Kidney (tissue), 19 donors: Measurements from ENCODE around the gene SSX3. TPM values are rescaled to one million over a fixed set of nuclear protein-coding genes. Genes with fewer than 3 reads are reported as not detected.
A peak's percentile ranks its signal among the peaks of the same experiment; 100 is the strongest.
"Not testable (repeated sequence)": the region's sequence is repeated elsewhere in the genome, so short reads cannot be mapped to it uniquely, and the experiment has no call there.

ENCODE experiments used
- DNase-seq, 5 donors: peaks; one replicate each; pipeline ENCODE4 v3.0.0-alpha.2; 2013 to 2020
- FAIRE-seq: peaks from 2 replicates; lab custom pipeline; 2012; peaks lifted over from hg19 to GRCh38; lab: Jason Lieb, UNC
- H3K27ac ChIP-seq, 2 donors: one replicate each; pipeline ENCODE4 v1.7.0; 2013; ENCODE audit warnings: low read depth in 2 of 2, low read length in 2 of 2, inconsistent platforms in 1 of 2
- H3K27me3 ChIP-seq: one replicate; pipeline ENCODE4 v1.7.1; 2013; ENCODE audit warnings: low read length, inconsistent platforms; ENCODE audit not compliant: control insufficient read depth, insufficient read depth
- H3K36me3 ChIP-seq, 3 donors: one replicate each; pipeline versions ENCODE4 v1.7.0 to v1.7.1; 2013; ENCODE audit warnings: low read length in 3 of 3, control low read depth in 1 of 3, inconsistent platforms in 1 of 3; ENCODE audit not compliant: insufficient read depth in 3 of 3, control insufficient read depth in 2 of 3
- H3K4me1 ChIP-seq, 3 donors: one replicate each; pipeline versions ENCODE4 v1.7.0 to v1.7.1; 2013; ENCODE audit warnings: low read length in 3 of 3, inconsistent platforms in 1 of 3, low read depth in 1 of 3; ENCODE audit not compliant: control insufficient read depth in 2 of 3, insufficient read depth in 2 of 3
- H3K4me3 ChIP-seq, 3 donors: one replicate each; pipeline versions ENCODE4 v1.7.0 to v1.8.1; 2013; ENCODE audit warnings: low read length in 3 of 3, control low read depth in 1 of 3, inconsistent platforms in 1 of 3
- H3K9ac ChIP-seq, 3 donors: one replicate each; pipeline versions ENCODE4 v1.7.0 to v1.7.1; 2013; ENCODE audit warnings: low read length in 3 of 3, control low read depth in 1 of 3, inconsistent platforms in 1 of 3
- H3K9me3 ChIP-seq, 3 donors: one replicate each; pipeline versions ENCODE4 v1.7.0 to v1.7.1; 2013; ENCODE audit warnings: low read length in 3 of 3, control low read depth in 1 of 3, inconsistent platforms in 1 of 3; ENCODE audit not compliant: control insufficient read depth in 2 of 3, insufficient read depth in 1 of 3
- intact Hi-C: fragments of 100-400 bp; cut with DNase I; formaldehyde crosslinking; loops from one replicate; pipeline ENCODE4 v1.11.1; 2022
- long read RNA-seq, 10 donors: library from polyadenylated mRNA in 1 of 10; unstranded in 1 of 10; transcript quantifications; one replicate each; pipeline ENCODE4 v2.0.0 and lab custom pipeline, GENCODE V29; 2021 to 2026
- polyA plus RNA-seq: library from polyadenylated mRNA; stranded (reverse); fragments of 350-450 nt; fragmentation: Illumina TruSeq; extraction: RNeasy Lipid Tissue Mini Kit (QIAGEN cat#74804); gene quantifications from one replicate; pipeline ENCODE4 v1.2.3, GENCODE V29; 2014; ENCODE audit warnings: low read depth, low replicate concordance; ENCODE audit not compliant: insufficient read depth
- total RNA-seq: library from RNA; stranded (reverse); fragmentation: NEBNext Ultra II Directional; extraction: Animal tissue kit (Norgen Biotek cat#: 25700); gene quantifications from one replicate; pipeline ENCODE4 v1.2.1, GENCODE V29; 2021
- donor health status: control.
- donor health status: control.
- donor health status: DM: yes; HTN: yes; CAD: no.
- donor health status: Normal renal cell carcinoma (clear cell type).

The SSX3 gene, protein sequence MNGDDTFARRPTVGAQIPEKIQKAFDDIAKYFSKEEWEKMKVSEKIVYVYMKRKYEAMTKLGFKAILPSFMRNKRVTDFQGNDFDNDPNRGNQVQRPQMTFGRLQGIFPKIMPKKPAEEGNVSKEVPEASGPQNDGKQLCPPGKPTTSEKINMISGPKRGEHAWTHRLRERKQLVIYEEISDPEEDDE
- total RNA-seq: not detected
- polyA plus RNA-seq: not detected
- long read RNA-seq, donor 1: 0 reads
- long read RNA-seq, donor 2: 0 reads
- long read RNA-seq, donor 3: 0 reads
- long read RNA-seq, donor 4: 0 reads
- long read RNA-seq, donor 5: 0 reads
- long read RNA-seq, donor 6: 0 reads
- long read RNA-seq, donor 7: 0 reads
- long read RNA-seq, donor 8: 0 reads
- long read RNA-seq, donor 9: 0 reads
- long read RNA-seq, donor 10: 0 reads

DNA sequence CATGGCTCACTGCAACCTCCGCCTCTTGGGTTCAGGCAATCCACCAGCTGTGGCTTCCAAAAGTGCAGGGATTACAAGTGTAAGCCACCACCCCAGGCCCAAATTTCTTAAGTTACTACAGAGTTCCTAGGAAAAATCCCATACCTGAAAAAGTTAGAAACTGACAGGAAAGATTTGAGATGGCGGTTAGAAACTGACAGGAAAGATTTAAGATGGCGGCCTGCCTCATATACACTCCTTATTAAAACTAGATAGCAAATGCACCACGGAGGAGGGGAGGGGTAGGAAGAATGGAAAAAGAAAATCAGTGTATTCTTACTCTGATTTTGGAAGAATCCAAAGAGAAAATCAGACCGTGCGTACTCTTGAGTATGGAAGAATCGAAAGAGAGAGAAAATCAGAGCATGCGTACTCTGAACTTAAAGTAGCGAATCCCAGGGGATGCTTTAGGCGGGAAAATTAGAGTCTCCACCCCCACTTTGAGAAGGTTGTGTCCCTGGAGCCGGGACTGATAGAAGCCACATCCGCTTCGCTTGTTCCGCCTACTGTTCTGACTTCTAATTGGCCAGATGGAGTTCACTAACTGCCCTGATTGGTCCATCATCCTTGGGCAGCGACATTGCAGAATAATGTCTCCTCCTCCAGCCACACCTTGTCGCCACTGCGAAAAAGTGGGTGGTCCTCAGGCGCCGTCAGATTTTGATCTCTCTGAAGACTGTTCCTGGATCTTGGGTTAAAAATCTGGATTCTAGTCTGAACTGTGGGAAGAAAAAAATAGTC lies at the start of gene SSX3:
SSX3 (minus strand) TSS at position 389 of the 780 bp plus-strand sequence. CDS start 1,454 bp downstream, outside the sequence.
- H3K9ac ChIP-seq, H3K9me3 ChIP-seq, intact Hi-C loops, H3K27me3 ChIP-seq, H3K4me1 ChIP-seq, FAIRE-seq, H3K27ac ChIP-seq, H3K36me3 ChIP-seq, DNase-seq, H3K4me3 ChIP-seq: not testable (repeated sequence)

DNA sequence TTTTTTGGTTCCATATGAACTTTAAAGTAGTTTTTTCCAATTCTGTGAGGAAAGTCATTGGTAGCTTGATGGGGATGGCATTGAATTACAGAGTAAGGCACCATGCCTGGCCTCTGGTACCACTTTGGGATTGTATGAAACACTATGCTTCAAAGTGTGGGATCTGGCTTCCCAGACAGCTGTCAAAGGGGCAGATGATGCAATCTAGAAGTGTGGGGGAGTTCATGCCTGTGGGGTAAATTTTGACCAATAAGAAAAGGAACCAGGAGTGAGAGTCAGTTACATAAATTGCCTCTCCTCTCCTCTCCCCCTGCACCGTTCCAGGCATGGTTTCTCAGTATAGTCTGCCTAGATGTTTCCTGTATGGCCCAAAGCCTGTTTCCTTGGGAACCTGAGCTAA lies 41.3 kb upstream of the SSX3 start:
- H3K9me3 ChIP-seq, H3K36me3 ChIP-seq, H3K27ac ChIP-seq, H3K27me3 ChIP-seq, H3K4me1 ChIP-seq, intact Hi-C loops, H3K4me3 ChIP-seq, FAIRE-seq, H3K9ac ChIP-seq: not testable (repeated sequence)
- DNase-seq: peak in 2 of 5 donors; percentile 0 to 1

DNA sequence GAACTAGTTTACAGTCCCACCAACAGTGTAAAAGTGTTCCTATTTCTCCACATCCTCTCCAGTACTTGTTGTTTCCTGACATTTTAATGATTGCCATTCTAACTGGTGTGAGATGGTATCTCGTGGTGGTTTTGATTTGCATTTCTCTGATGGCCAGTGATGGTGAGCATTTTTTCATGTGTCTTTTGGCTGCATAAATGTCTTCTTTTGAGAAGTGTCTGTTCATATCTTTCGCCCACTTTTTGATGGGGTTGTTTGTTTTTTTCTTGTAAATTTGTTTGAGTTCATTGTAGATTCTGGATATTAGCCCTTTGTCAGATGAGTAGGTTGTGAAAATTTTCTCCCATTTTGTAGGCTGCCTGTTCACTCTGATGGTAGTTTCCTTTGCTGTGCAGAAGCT lies 40.4 kb upstream of the SSX3 start:
- H3K4me3 ChIP-seq, H3K27me3 ChIP-seq, DNase-seq, FAIRE-seq, H3K27ac ChIP-seq, H3K4me1 ChIP-seq, H3K9ac ChIP-seq, H3K9me3 ChIP-seq, intact Hi-C loops, H3K36me3 ChIP-seq: not testable (repeated sequence)

DNA sequence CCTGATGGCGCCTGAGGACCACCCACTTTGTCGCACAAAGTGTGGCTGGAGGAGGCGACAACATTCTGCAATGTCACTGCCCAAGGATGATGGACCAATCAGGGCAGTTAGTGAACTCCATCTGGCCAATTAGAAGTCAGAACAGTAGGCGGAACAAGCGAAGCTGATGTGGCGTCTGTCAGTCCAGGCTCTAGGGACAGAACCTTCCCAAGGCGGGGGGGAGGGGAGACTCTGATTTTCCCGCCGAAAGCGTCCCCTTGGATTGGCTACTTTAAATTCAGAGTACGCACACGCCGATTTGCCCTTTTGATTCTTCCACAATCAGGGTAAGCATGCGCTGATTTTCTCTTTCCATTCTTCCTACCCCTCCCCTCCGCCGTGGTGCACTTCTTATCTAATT lies 26.7 kb upstream of the SSX3 start, which contains the start of gene SSX4:
SSX4 (plus strand) TSS at position 301 of the 400 bp plus-strand sequence. CDS start 515 bp downstream, outside the sequence.
- FAIRE-seq, H3K4me3 ChIP-seq, H3K27me3 ChIP-seq, intact Hi-C loops, H3K27ac ChIP-seq, H3K4me1 ChIP-seq, H3K9ac ChIP-seq, H3K36me3 ChIP-seq, DNase-seq, H3K9me3 ChIP-seq: not testable (repeated sequence)

DNA sequence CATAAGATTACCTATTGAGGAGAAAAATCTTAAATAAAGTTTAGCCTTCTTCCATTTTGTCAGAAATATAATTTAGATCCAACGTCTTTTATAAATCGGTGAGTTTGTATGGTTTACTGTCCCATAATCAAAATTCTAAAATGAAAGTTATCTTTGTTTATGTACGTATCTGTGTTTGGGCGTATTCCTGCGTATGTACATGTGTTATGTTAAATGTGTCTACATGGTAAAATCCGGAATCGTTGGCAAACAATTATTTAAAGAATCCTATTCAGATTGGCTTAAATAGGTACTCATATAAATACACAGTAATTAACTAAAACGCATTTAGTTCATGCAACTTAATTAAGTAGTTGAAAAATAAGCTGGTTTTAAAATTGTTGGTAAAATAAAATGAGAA lies 13.9 kb upstream of the SSX3 start:
- DNase-seq: not testable (repeated sequence)
- peak; percentile 64 for FAIRE-seq

DNA sequence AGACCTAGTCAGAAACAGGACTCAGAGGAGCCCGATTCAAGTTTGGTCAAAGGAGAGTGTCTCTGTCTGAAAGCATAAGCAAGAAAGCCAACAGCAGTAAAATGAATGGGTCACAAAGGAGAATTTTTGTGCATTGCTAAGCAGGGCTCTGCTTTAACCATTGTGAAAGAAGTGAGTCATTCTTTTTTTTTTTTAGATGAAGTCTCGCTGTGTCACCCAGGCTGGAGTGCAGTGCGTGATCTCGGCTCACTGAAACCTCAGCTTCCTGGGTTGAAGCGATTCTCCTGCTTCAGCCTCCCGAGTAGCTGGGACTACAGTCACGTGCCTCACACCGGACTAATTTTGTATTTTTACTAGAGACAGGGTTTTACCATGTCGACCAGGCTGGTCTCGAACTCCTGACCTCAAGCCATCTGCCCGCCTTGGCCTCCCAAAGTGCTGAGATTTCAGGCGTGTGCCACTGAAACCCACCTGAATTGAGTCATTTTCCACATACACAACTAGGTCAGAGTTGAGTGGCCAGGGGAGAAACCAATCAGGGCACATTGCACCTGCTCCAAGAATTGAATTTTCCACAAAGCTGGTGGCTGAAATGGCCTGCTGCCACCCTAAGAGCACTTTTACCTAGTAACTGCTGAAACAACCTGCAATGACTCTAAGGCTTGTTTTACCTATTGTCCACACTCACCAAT lies 11.4 kb upstream of the SSX3 start:
- H3K4me3 ChIP-seq, FAIRE-seq, intact Hi-C loops: not testable (repeated sequence)

More for the DNA sequence above, 13.9 kb upstream of the SSX3 start:
- H3K4me1 ChIP-seq, H3K27me3 ChIP-seq, intact Hi-C loops, H3K9me3 ChIP-seq, H3K27ac ChIP-seq, H3K4me3 ChIP-seq, H3K9ac ChIP-seq, H3K36me3 ChIP-seq: not testable (repeated sequence)

DNA sequence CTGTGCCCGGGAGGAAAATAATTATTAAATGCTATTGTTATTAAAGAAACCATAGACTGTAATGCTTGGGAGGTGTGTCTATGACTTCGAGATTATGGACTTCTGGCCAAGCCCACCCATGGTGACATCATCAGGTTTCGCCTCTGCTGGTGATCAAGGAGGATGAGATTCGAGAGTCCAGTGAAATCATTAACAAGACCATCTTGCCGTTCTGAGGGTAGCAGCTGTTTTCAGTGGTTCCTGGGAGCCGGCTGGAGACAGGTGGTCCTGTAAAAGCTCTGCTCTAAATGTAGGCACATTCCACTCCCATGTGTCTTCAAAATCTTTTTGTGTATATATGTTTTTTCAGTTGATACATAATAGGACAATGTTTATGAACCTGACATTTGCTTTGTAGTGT lies 2.8 kb upstream of the SSX3 start:
- H3K36me3 ChIP-seq, H3K4me1 ChIP-seq, DNase-seq, H3K27me3 ChIP-seq, intact Hi-C loops, H3K9me3 ChIP-seq, H3K27ac ChIP-seq, FAIRE-seq, H3K4me3 ChIP-seq, H3K9ac ChIP-seq: not testable (repeated sequence)

More for the DNA sequence above, 11.4 kb upstream of the SSX3 start:
- H3K27me3 ChIP-seq, H3K27ac ChIP-seq, H3K36me3 ChIP-seq, H3K9ac ChIP-seq, H3K9me3 ChIP-seq, H3K4me1 ChIP-seq, DNase-seq: not testable (repeated sequence)
